Occipital lobe (tissue), 2 donors: Measurements from ENCODE around the gene MADCAM1. TPM values are rescaled to one million over a fixed set of nuclear protein-coding genes. Genes with fewer than 3 reads are reported as not detected.
A peak's percentile ranks its signal among the peaks of the same experiment; 100 is the strongest.

Experiments used
- DNase-seq: peaks from one replicate; lab custom pipeline; 2025; lab: John Stamatoyannopoulos, UW
- total RNA-seq: library from RNA; depleted of rRNA; stranded (reverse); fragments of >200 nt; gene quantifications from one replicate; pipeline ENCODE4 v1.2.3, GENCODE V29; 2014

Gene MADCAM1
- total RNA-seq, 1 donor from 2014 or later: 0.16 TPM

GRCh38 chr19:531753-532560 is 35.7 kb downstream of the MADCAM1 start, which contains the start of gene CDC34:
CDC34 (plus strand) TSS chr19:531760; CDS start chr19:531932, 172 bp downstream.
- DNase-seq: no peak

GRCh38 chr19:532561-533363 is 36.5 kb downstream of the MADCAM1 start:
- peak; percentile 43 for DNase-seq

- DNase-seq: no peak
Observed at GRCh38 chr19:533364-534058, 37.2 kb downstream of the MADCAM1 start.

GRCh38 chr19:534088-534487 is 37.8 kb downstream of the MADCAM1 start:
- no peak for DNase-seq

GRCh38 chr19:535017-535835 is 38.9 kb downstream of the MADCAM1 start:
- no peak for DNase-seq

GRCh38 chr19:536031-536880 is 40.0 kb downstream of the MADCAM1 start:
- DNase-seq: no peak

GRCh38 chr19:536881-537404 is 40.7 kb downstream of the MADCAM1 start:
- no peak for DNase-seq

GRCh38 chr19:538641-539428 is 42.5 kb downstream of the MADCAM1 start:
- no peak for DNase-seq

- DNase-seq: no peak
Observed at GRCh38 chr19:539429-540030, 43.2 kb downstream of the MADCAM1 start.

- no peak for DNase-seq
Observed at GRCh38 chr19:540867-541637, 44.8 kb downstream of the MADCAM1 start.

GRCh38 chr19:541699-542098 is 45.4 kb downstream of the MADCAM1 start:
- no peak for DNase-seq

- DNase-seq: no peak
Observed at GRCh38 chr19:542173-542866, 46.0 kb downstream of the MADCAM1 start.

GRCh38 chr19:543910-544608 is 47.8 kb downstream of the MADCAM1 start, which contains the start of gene GZMM:
GZMM (plus strand) TSS chr19:544053; CDS start chr19:544072, 19 bp downstream.
- no peak for DNase-seq

- no peak for DNase-seq
Observed at GRCh38 chr19:547117-547516, 50.8 kb downstream of the MADCAM1 start.

GRCh38 chr19:547836-548720 is 51.8 kb downstream of the MADCAM1 start:
- no peak for DNase-seq
